B cell (primary cell): ENCODE results near the gene ZER1. TPM values are rescaled to one million over a fixed set of nuclear protein-coding genes. Genes with fewer than 3 reads are reported as not detected.
A peak's percentile ranks its signal among the peaks of the same experiment; 100 is the strongest.

Source experiments
- ATAC-seq: fragments of 200-7000 bp; cut with Tn5 transposase; one replicate; pipeline ENCODE4 v1.10.0; 2021; ENCODE audit warnings: low read depth, mild to moderate bottlenecking, moderate number of reproducible peaks, moderate library complexity
- CTCF ChIA-PET: fragments of 350-600 bp; sonication (Branson Sonifier 250); formaldehyde crosslinking; loops from one replicate; lab custom pipeline; 2021; ENCODE audit warnings: antibody characterized with exemption, inconsistent platforms; lab: Charles Lee
- POLR2A ChIA-PET: fragments of 350-600 bp; sonication (Branson Sonifier 250); formaldehyde crosslinking; loops from one replicate; lab custom pipeline; 2021; ENCODE audit warnings: antibody characterized with exemption; lab: Charles Lee
- DNase-seq: peaks from one replicate; pipeline ENCODE4 v3.0.0; 2013
- H2AFZ ChIP-seq: 2 replicates; pipeline ENCODE4 v1.6.1; 2012; ENCODE audit warnings: mild to moderate bottlenecking, low read depth, low read length; ENCODE audit not compliant: insufficient read depth, poor library complexity, severe bottlenecking
- H3K27ac ChIP-seq, 2 donors: 1 replicate in 1 of 2; 2 replicates in 1 of 2; pipeline ENCODE4 v1.5.1; 2012 to 2013; ENCODE audit warnings: low read length in 2 of 2, mild to moderate bottlenecking in 2 of 2, moderate library complexity in 1 of 2
- H3K27me3 ChIP-seq, 4 experiments: fragments of 200-600 bp in 1 of 4; sonication (generic) in 1 of 4; replicated peaks in 1 of 4; 1 replicate in 2 of 4; 2 replicates in 2 of 4; pipeline versions ENCODE4 v1.6.1 to v1.7.0; 2013 to 2016; ENCODE audit warnings: low read length in 3 of 4, mild to moderate bottlenecking in 2 of 4, mixed read lengths in 1 of 4, moderate library complexity in 1 of 4; ENCODE audit not compliant: insufficient read depth in 4 of 4, control insufficient read depth in 3 of 4; ENCODE audit errors: control extremely low read depth in 1 of 4
- H3K36me3 ChIP-seq, 2 experiments: replicated peaks in 1 of 2; 1 replicate in 1 of 2; 2 replicates in 1 of 2; pipeline versions ENCODE4 v1.6.1 to v1.7.1; 2013; ENCODE audit warnings: low read length in 1 of 2; ENCODE audit not compliant: insufficient read depth in 2 of 2, control insufficient read depth in 1 of 2; ENCODE audit errors: control extremely low read depth in 1 of 2, extremely low read depth in 1 of 2
- H3K4me1 ChIP-seq, 2 donors: fragments of 200-600 bp in 1 of 2; sonication (generic) in 1 of 2; 1 replicate in 1 of 2; 2 replicates in 1 of 2; pipeline versions ENCODE4 v1.5.1 to v1.6.1; 2013 to 2017; ENCODE audit warnings: low read length in 2 of 2; ENCODE audit not compliant: control insufficient read depth in 2 of 2, insufficient read depth in 2 of 2
- H3K4me2 ChIP-seq: replicated peaks from 2 replicates; pipeline ENCODE3; 2012; ENCODE audit warnings: mild to moderate bottlenecking, low read depth, low read length; ENCODE audit not compliant: poor library complexity, severe bottlenecking
- H3K4me3 ChIP-seq, 5 experiments: fragments of 200-600 bp in 1 of 5; sonication (generic) in 1 of 5; 1 replicate in 3 of 5; 2 replicates in 2 of 5; pipeline versions ENCODE4 v1.5.1 to v1.7.0; 2011 to 2016; ENCODE audit warnings: low read length in 4 of 5, mild to moderate bottlenecking in 4 of 5, low read depth in 2 of 5, control low read depth in 1 of 5, moderate library complexity in 1 of 5; ENCODE audit not compliant: insufficient read depth in 1 of 5; ENCODE audit errors: control extremely low read depth in 1 of 5, extremely low read depth in 1 of 5
- H3K79me2 ChIP-seq: fragments of 200-600 bp; sonication (generic); one replicate; pipeline ENCODE4 v1.6.0; 2016; ENCODE audit warnings: low read length; ENCODE audit not compliant: control insufficient read depth, insufficient read depth
- H3K9ac ChIP-seq: fragments of 200-600 bp; sonication (generic); 2 replicates; pipeline ENCODE4 v1.6.1; 2017; ENCODE audit warnings: mild to moderate bottlenecking, low read length, moderate library complexity
- H3K9me3 ChIP-seq, 3 donors: one replicate each; pipeline versions ENCODE4 v1.6.1 to v1.7.1; 2013; ENCODE audit warnings: low read length in 2 of 3; ENCODE audit not compliant: control insufficient read depth in 2 of 3, insufficient read depth in 1 of 3; ENCODE audit errors: control extremely low read depth in 1 of 3
- H4K20me1 ChIP-seq: 2 replicates; pipeline ENCODE4 v1.6.0; 2012; ENCODE audit warnings: mild to moderate bottlenecking, low read length; ENCODE audit not compliant: insufficient read depth, control insufficient read depth, poor library complexity, severe bottlenecking
- H3K27ac Mint-ChIP-seq: one replicate; pipeline ENCODE4 v1.8.0; 2021; ENCODE audit warnings: mixed read lengths
- H3K27me3 Mint-ChIP-seq: one replicate; pipeline ENCODE4 v1.8.0; 2021; ENCODE audit warnings: mixed read lengths
- H3K4me1 Mint-ChIP-seq: one replicate; pipeline ENCODE4 v1.8.0; 2021; ENCODE audit warnings: mixed read lengths
- H3K4me3 Mint-ChIP-seq: one replicate; pipeline ENCODE4 v1.8.0; 2021; ENCODE audit warnings: mixed read lengths
- H3K9me3 Mint-ChIP-seq: one replicate; pipeline ENCODE4 v1.8.0; 2022; ENCODE audit warnings: mixed read lengths; ENCODE audit not compliant: insufficient read depth
- EZH2 ChIP-seq: IDR thresholded peaks from 2 replicates; pipeline ENCODE4 v1.6.1; 2012; ENCODE audit warnings: borderline replicate concordance, low read depth, mild to moderate bottlenecking, moderate library complexity, low read length; ENCODE audit not compliant: insufficient read depth, poor library complexity, severe bottlenecking
- WGBS: methylation state at CpG from one replicate; pipeline ENCODE4 v1.1.5; 2013; ENCODE audit warnings: missing lambda C conversion rate; ENCODE audit not compliant: insufficient coverage; 5-methylcytosine and 5-hydroxymethylcytosine counted together
- intact Hi-C: fragments of 100-400 bp; cut with micrococcal nuclease; formaldehyde crosslinking; loops from one replicate; pipeline ENCODE4 v1.10.0; 2022
- polyA plus RNA-seq: library from polyadenylated mRNA; depleted of rRNA; stranded (reverse); fragments of >200 nt; gene quantifications from 2 replicates; pipeline ENCODE4 v1.2.3, GENCODE V29; 2012
- total RNA-seq, 2 donors: library from RNA; stranded (reverse); fragments of 120-200 nt in 1 of 2; gene quantifications; 1 replicate in 1 of 2; 2 replicates in 1 of 2; pipeline versions ENCODE4 v1.2.3 to v1.2.4, GENCODE V29; 2013 to 2022
- TF ChIP-seq, protein P1 (sequence below): fragments of 200-600 bp; IDR thresholded peaks from one replicate; pipeline ENCODE4 v1.8.0; 2022; ENCODE audit warnings: antibody characterized with exemption, mild to moderate bottlenecking

ZER1 gene
- total and polyA plus RNA-seq, 2 donors (not counting 1 experiment from before 2014, with no cell fraction given), result 26.9 to 42.2 TPM

DNA sequence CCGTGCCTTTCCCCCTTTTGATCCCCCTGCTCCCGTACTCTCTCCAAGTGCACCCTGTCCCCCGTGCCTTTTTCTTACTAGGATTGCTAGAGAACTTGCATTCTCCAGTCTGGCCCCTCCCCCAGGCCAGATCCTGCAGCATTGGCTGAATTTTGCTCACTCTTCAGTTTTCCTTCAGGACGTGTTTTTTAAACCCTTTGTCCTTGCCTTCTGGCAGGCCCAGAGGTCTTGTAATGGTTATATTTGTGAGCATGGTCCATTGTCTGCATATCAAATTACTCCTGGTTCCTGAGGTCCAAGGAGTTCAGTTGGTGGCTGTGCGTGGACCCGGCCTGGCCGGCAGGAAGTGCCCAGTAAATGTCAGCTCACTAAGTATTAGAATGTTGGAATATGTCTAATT is 15.9 kb upstream of the ZER1 start:
- H3K4me1 ChIP-seq, result peaks cover 16 to 17% of the 10 kb centered on the region in 2 donors
- peak overlapping the region; percentile 95 for H2AFZ ChIP-seq
- peak overlapping the region; percentile 85 for H3K27ac Mint-ChIP-seq
- H3K79me2 ChIP-seq, result peaks cover 33% of the 10 kb centered on the region
- H3K27ac ChIP-seq, result peak overlapping the region; percentile 73 to 86
- H4K20me1 ChIP-seq, result peaks cover 9% of the 10 kb centered on the region
- TF ChIP-seq, protein P1, sequence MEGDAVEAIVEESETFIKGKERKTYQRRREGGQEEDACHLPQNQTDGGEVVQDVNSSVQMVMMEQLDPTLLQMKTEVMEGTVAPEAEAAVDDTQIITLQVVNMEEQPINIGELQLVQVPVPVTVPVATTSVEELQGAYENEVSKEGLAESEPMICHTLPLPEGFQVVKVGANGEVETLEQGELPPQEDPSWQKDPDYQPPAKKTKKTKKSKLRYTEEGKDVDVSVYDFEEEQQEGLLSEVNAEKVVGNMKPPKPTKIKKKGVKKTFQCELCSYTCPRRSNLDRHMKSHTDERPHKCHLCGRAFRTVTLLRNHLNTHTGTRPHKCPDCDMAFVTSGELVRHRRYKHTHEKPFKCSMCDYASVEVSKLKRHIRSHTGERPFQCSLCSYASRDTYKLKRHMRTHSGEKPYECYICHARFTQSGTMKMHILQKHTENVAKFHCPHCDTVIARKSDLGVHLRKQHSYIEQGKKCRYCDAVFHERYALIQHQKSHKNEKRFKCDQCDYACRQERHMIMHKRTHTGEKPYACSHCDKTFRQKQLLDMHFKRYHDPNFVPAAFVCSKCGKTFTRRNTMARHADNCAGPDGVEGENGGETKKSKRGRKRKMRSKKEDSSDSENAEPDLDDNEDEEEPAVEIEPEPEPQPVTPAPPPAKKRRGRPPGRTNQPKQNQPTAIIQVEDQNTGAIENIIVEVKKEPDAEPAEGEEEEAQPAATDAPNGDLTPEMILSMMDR, result no peak
- no peak for TF ChIP-seq EZH2
- peaks cover 24% of the 10 kb centered on the region for H3K4me1 Mint-ChIP-seq
- H3K9ac ChIP-seq, result peak overlapping the region; percentile 85
- ChIA-PET POLR2A (interaction anchor here (0.6 to 1.2 kb wide), 3 partner anchors 16 to 354 kb away, joined by 3 read pairs; partner anchors contain the start of gene ZER1), CTCF (interaction anchor here (0.8 to 2.0 kb wide), 5 partner anchors 17 to 140 kb away, joined by 3 to 10 read pairs (median 3); partner anchors contain the start of genes PKN3 and ZDHHC12)
- ATAC-seq, result no peak
- H3K4me3 ChIP-seq, result peak overlapping the region; percentile 71 to 94 (median 91)
- peaks cover 0 to 29% of the 10 kb centered on the region in 2 experiments for H3K36me3 ChIP-seq
- no peak for DNase-seq
- H3K9me3 Mint-ChIP-seq, result no peaks in the 10 kb centered on the region
- H3K4me3 Mint-ChIP-seq, result peak overlapping the region; percentile 91
- peak overlapping the region; percentile 90 for H3K4me2 ChIP-seq
- peaks cover 0 to under 1% (median 0%) of the 10 kb centered on the region in 3 donors for H3K9me3 ChIP-seq
- no peaks in the 10 kb centered on the region for H3K27me3 Mint-ChIP-seq
- WGBS, result 0% methylated on average over 3 of the region's 7 CpGs
- H3K27me3 ChIP-seq, result no peaks in the 10 kb centered on the region
- intact Hi-C loops, result loop anchor here (1.0 to 2.0 kb wide), 8 partner anchors 15 to 417 kb away; partner anchors contain the start of genes ENDOG, GLE1, LRRC8A and SET
